GM21528 (cell line): ENCODE data around the gene OR4K5.
"Not testable (repeated sequence)": the region's sequence is repeated elsewhere in the genome, so short reads cannot be mapped to it uniquely, and the experiment has no call there.

Experiments
- ATAC-seq: cut with Tn5 transposase; IDR thresholded peaks from one replicate; pipeline ENCODE4 v1.9.1; 2021; ENCODE audit warnings: mild to moderate bottlenecking, moderate library complexity; ENCODE audit not compliant: unreplicated experiment, low FRiP score

The OR4K5 gene, protein sequence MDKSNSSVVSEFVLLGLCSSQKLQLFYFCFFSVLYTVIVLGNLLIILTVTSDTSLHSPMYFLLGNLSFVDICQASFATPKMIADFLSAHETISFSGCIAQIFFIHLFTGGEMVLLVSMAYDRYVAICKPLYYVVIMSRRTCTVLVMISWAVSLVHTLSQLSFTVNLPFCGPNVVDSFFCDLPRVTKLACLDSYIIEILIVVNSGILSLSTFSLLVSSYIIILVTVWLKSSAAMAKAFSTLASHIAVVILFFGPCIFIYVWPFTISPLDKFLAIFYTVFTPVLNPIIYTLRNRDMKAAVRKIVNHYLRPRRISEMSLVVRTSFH

DNA sequence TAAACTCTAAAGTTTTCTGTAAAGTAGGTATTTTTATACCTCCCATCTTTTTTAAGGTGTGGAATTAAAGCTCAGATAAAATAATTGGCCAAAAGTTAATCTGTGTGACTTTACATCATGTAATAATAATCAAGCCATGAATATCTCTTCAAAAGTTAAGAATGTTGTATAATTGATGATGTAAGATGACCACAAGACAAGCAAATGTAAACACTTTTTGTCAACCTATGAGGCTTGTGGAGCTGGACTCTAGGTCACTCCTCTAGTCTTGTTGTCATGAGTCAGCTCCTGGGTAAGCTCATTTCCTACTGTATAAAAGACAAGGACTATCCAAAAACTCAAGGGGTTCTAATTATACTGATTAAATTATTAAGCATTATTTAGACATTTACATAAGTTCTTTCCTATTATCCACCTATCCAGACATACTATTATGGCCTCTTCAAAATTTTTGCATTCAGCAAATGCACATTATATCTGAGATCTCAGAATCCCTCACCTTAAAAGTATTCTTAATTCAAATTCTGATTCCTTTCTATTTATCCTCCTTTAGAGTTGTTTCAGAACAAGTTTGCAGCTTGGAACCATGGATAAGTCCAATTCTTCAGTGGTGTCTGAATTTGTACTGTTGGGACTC, at the start of gene OR4K5:
Gene OR4K5, plus strand, starts transcription at position 587 of the 637 bp plus-strand sequence. Its CDS starts 0 bp downstream, at position 587.
- ATAC-seq = no peak

DNA sequence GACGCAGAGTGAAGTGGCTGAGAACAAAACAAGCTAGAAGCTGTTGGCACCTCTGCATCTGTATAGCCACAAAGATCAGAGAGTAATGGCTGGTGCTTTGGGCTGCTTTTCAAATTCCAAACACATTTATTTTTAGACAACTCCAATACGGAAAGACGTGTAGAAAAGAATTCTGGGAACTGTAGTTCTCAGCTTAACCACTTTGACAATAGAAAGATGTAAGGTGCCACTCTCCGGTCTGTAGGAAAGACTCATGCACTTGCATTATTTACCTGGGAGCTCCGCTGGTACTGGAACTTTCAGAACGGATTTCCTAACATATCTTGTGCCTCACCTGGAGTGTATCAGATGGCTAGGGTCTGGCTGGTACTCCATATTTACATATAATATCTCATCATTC, 47.2 kb upstream of the OR4K5 start:
- ATAC-seq = no peak

DNA sequence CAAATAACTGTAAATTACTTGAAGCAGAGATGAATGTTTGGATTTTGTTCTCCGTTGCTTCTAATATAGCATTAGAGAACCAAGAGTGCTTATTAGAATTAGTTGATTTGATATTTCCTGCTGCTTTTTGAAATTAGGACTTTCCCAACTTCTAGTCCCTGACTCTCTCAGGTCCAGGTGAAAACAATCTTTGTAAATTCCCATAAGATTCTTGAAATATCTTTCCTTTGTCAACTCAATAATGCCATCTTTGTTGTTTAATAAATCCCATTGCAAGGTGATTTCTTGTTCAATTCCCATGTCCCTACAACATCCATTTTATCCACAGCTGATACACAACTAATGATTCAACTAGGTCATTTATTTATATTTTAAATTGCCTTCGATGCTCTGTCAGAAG, 45.6 kb upstream of the OR4K5 start, which contains the start of gene OR4K2:
Gene OR4K2, plus strand, starts transcription at position 301 of the 400 bp plus-strand sequence. CDS start 1,126 bp downstream, outside the sequence.
- ATAC-seq = no peak

DNA sequence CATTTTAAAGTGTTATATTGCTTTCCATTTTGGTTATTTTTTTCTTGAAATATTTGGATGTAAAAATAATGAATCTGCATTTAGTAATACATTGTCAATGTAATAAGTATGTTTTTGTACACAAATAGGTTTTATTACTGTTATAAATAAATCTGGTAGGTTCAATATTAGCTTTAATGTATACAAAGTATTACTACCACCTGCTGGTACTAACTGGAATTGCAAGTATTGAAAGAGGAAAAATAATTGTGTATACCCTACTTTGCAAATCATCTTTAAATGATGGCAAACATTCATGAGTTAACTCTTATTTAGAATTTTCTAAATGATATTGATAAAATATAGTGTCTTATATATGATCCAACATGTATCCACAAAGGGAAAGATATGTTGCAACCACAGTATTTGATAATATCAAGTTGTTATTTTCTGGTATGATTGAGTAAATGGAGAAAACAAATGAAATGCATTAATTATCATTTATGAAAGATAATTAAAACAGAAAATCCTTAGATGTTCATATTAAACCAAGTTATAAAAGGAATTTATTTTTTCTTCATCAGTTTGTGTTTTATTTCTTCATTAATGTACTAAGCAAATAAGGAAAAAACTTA, 42.3 kb upstream of the OR4K5 start:
- ATAC-seq = no peak

DNA sequence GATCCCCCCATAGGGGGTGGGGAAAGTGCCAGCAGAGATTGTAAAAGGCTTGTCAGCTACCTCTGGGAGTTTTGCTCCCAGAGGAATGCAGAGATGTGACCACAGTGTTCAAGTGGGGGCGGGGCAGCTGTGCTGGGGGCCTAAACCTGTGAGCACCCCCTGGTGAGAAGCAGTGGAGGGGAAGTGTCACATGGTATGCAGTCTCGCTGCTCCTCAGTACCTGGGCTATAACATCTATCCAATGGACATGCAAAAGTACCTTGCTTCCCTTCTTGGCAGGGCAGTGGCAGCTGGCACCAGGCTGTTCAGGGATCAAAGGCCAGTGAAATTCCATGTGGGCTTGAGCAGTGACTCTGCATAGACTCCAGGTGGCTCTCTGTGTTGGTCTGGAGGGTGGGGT, 25.1 kb upstream of the OR4K5 start:
- no peak for ATAC-seq

DNA sequence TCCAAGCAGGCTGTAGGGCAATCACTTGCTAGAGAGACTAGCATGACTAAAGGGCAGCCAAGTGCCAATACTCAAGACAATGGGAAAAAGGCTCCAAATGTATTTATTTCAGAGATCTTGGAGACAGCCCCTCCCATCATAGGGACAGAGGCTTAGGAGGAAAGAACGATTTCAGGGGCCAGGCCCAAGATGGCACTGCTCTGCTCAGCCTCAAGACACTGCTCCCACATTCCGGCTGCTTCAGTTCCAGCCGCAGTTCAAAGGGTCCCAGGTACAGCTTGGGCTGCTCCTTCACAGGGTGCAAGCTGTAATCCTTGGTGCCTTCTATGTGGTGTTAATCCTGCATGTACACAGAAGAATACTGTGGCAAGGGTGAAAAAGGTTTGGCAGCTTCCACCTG, 19.4 kb upstream of the OR4K5 start:
- ATAC-seq = no peak

DNA sequence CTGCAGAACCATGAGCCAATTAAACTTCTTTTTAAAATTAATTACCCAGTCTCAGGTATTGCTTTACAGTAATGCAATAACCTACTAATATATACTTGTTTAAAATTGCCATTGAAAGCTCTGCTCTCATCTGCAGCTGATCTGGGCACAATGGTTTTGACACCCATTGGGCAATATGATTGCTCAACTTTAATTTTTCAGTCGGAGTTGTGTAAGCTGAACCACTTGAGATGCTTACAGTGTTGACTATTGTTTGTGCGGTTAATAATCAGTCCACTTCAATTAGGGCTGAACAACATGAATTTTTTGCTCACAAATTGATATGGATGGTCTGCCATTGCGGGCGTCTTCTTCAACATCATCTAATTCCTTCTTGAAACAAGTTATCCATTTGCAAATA, 18.0 kb upstream of the OR4K5 start:
- ATAC-seq = no peak

DNA sequence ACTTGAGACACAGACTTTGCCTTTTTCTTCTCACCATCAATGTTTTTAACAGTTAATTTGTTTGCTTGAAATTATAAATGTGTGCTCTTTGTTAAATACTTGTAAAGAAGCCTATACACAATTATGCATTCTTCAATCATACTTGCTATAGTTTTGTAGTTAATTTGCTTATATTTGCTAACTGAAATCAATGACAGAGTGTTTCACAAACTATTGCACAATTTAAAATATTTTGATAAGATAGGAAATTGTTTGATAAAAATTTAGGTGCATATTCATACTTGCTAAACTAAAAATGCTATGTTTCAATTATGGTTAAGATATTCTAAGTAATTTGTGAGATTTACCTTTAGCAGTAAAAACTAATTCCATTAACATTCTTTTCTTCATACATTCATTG, 13.7 kb upstream of the OR4K5 start:
- no peak for ATAC-seq

DNA sequence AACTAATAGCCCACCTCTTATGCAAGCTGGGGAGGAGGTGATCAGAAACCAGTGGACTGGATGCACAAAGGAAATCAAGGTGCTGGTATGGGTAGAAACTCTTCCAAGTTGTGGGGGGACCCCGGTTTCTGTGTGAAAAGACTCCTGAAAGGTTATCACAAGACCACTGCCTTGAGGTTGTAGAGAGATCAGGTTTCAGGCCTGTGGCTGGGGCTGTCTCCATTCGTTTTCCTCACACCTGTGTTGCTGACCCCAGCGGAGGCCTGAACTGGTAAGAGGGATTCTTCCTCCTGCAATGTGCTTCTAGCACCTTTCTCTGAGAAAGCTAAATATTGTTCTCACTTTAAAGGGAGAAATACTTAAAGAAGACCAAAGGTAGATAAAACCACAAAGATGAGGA, 9.3 kb upstream of the OR4K5 start:
- no peak for ATAC-seq

DNA sequence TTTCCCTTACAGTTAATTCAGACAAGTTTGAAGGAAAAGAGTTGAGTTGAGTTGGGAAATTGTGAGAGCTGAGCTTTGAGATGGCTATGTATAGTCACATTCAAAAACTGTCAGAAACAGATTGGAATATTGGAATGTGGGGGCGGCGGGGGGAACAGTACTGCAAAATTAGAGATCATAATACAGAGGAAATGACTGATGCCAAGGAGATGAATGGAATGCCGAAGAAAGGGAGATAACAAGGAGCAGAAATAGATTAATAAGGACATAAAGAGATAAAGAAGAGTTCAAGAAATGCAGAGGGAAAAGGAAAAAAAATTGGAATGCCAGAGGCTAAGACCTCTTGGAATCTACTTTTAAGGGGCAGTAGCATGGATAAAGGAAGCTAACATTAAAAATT, 3.2 kb upstream of the OR4K5 start:
- no peak for ATAC-seq

DNA sequence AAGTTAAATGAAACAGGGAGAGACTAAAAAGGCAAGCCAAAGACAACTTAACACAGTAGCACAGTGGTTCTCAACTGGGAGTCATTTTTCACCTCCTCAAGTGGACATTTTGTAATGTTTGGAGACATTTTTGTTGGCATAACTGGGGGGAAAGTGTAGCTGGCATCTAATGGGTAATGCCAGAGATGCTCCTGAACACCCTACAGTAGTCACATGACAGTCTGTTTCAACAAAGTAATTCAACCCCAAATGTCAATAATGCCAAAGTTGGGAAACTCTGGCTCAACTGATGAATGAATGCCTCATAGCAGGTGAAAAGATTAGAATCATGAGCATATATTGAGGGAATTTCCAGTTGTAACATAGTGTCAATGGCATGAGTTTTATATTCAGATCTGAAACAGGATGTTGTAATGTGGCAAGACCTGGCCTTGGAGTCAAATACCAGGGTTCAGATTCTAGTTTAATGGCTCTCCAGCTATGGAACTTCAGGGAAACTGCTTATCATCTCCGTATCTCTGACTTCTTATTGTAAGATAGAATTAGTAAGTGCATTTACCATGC, 2.4 kb upstream of the OR4K5 start:
- ATAC-seq = no peak

DNA sequence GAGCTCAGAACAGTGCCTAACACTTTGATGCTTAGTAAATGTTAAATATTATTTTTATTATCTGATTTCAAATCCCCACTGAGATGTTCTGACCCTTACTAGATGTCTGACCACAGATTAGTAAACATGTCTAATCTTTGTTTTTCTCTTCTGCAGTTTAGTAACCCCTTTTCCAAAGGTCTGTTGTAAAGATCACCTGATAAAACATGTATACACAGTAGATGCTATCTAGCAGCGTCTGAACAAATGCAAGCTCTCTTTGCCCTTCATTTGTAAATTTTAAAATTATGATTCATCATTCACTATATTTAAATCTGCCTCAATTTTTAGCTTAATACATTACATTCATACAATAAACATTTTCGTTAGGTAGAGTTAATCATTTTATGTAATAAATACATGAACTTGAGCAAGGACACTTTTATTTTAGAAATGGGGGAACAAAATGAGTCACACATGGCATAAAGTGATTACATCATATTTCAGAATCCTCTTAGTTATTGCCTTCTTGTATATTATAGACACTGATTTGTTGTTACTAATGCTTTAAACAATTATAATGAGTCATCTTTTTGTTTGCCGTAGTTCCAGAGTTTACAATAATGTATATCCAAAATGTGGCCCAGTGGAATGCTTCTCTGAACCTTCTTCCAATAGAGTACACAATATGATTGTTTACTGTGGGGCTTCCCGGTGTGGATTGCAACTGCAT, 1.7 kb upstream of the OR4K5 start:
- ATAC-seq = no peak

DNA sequence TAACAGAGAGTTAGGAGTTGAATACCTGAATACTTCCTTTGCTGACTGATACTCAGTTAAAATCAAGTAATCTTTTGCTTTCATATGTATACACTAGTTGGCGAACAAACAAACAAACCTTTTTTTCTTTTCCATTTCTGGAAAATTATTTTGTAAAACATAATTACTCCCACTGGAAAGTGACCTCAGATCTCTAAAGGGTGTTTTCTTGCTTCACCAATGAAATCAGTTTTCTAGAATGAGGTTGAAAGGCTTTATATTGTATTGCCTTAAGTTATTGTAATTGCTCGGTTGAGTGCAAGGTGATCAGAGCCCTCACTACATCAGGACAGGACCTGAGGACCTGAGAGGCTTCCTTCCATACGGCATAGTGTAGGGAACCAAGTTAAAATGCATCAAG, 10.2 kb downstream of the OR4K5 start, which contains the start of gene OR4K1:
Gene OR4K1, plus strand, starts transcription at position 301 of the 400 bp plus-strand sequence. CDS start 4,750 bp downstream, outside the sequence.
- no peak for ATAC-seq

DNA sequence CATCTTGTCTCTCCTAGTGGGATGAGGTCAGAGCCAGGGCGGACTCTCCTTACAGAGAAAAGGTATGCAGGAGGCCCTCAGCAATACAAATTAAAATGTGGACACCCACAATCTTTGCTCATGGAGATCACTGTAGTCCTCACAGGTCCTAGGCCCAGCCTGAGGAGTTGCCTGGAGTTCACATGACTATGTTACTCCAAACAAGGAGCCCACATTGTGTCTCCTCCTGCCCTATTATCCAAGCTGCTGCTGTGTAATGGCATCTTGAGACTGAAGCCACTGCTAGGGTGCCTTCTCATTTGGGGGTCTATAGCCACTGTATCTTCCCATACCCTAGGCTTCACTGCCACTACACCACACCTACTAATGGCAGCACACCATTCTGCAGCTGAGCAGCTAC, 21.3 kb downstream of the OR4K5 start:
- ATAC-seq = no peak

DNA sequence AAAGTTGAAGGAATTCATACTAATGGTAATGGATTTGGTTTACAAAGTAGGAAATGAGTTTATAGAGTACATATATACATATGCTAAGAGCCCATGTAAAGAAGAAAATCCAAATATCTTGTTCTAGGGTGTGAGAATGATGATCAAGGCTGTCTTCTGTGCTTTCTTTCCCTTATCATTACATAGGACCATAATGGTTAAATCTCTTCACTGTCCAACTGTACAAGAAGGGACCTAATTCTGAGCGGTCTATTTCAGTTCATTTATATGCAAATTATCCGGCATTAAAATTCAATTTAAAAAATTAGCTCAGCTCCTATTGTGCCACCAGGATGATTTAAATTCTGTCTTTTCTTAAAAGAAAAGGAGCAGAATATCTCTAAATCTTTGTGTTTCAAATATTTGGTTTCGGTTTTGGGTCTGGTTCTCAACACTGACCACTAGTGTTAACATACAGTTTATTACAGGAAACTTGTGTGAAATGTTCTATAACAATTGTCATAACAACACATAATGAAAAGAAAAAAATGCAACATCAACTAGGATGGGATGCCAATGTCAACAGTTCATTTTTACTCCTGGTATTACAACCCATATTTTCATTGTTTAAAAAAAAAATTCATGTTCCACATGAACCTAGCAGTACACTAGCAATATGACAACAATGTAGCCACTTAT, 27.1 kb downstream of the OR4K5 start:
- no peak for ATAC-seq

DNA sequence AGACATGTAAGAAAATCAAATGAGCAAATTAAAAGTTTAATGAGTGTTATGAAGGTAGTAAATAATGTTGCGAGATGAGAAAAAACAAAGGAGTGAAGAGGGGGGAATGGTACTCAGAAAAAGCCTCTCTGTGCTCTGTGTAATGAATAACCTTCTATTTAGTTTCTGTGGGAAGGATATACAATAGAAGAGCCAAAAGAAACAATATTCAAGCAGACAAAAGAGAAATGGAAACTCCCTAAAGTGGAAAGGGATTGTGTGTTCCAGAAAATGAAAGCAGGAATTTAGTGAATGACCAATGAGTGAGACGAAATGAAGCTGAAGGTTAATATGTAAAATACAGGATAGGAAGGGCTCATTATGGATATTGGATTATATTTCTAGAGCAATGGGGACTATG, 28.8 kb downstream of the OR4K5 start:
- ATAC-seq = no peak

DNA sequence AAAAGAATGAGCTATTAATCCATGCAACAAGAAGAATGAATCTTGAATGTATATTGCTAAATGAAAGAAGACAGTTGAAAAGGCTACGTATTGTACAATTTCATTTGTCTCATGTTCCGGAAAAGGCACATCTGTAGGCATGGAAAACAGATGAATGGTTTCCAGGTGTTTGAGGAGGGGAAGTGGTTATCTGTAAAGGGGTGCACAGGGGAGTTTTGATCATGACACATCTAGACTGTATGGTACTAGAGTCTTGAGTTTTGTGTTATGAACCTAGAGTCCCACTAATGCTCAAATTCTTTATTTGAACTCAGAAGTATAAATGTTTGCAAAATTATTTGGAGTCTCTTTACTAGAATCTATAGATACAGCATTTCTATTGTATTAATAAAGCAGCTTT, 49.3 kb downstream of the OR4K5 start:
- ATAC-seq = not testable (repeated sequence)
